Superior temporal gyrus (tissue), 1 donor: ENCODE results near the gene SLC25A1.

ENCODE experiments used
- DNase-seq: peaks from one replicate; pipeline ENCODE4 v3.0.0-alpha.2; 2016; ENCODE audit errors: extremely low spot score

SLC25A1 gene

GRCh38 chr22:19180740-19181410 is 2.3 kb upstream of the SLC25A1 start:
- DNase-seq, result no peak

GRCh38 chr22:19180234-19180633 is 1.7 kb upstream of the SLC25A1 start:
- DNase-seq, result no peak

GRCh38 chr22:19179497-19180048 is 1.0 kb upstream of the SLC25A1 start:
- DNase-seq, result peak; percentile 85

- no peak for DNase-seq
Observed at GRCh38 chr22:19178065-19178656, 375 bp downstream of the SLC25A1 start.

- no peak for DNase-seq
Observed at GRCh38 chr22:19177164-19178064, 1.1 kb downstream of the SLC25A1 start.

- no peak for DNase-seq
Observed at GRCh38 chr22:19176732-19177131, 1.8 kb downstream of the SLC25A1 start.

- DNase-seq, result no peak
Observed at GRCh38 chr22:19176175-19176643, 2.3 kb downstream of the SLC25A1 start.

- no peak for DNase-seq
Observed at GRCh38 chr22:19175602-19176174, 2.8 kb downstream of the SLC25A1 start.

GRCh38 chr22:19175026-19175601 is 3.4 kb downstream of the SLC25A1 start:
- DNase-seq, result no peak

GRCh38 chr22:19174106-19175025 is 4.2 kb downstream of the SLC25A1 start:
- no peak for DNase-seq

GRCh38 chr22:19173047-19174035 is 5.2 kb downstream of the SLC25A1 start:
- no peak for DNase-seq

GRCh38 chr22:19172213-19173046 is 6.1 kb downstream of the SLC25A1 start:
- DNase-seq, result no peak

- DNase-seq, result no peak
Observed at GRCh38 chr22:19169947-19170318, 8.6 kb downstream of the SLC25A1 start.

- DNase-seq, result no peak
Observed at GRCh38 chr22:19169002-19169946, 9.3 kb downstream of the SLC25A1 start.

- DNase-seq, result no peak
Observed at GRCh38 chr22:19168088-19168890, 10.2 kb downstream of the SLC25A1 start.
